Loucy (cell line): ENCODE measurements around the gene RAB8B.

Experiments
- H2AFZ ChIP-seq: fragments of 200-600 bp; sonication (generic); 2 replicates; pipeline ENCODE4 v1.6.0; 2016; ENCODE audit warnings: antibody characterized with exemption, mild to moderate bottlenecking, low read length, moderate library complexity
- H3F3A ChIP-seq: fragments of 200-600 bp; 2 replicates; pipeline ENCODE4 v1.6.0; 2016; ENCODE audit warnings: antibody characterized with exemption, low read depth, mild to moderate bottlenecking
- H3K27me3 ChIP-seq: fragments of 200-600 bp; sonication (generic); 2 replicates; pipeline ENCODE4 v1.6.1; 2014; ENCODE audit warnings: low read length, mild to moderate bottlenecking; ENCODE audit not compliant: insufficient read depth, poor library complexity, severe bottlenecking
- H3K36me3 ChIP-seq: fragments of 200-600 bp; sonication (generic); 2 replicates; pipeline ENCODE4 v1.6.1; 2016; ENCODE audit warnings: low read length; ENCODE audit not compliant: insufficient read depth
- H3K4me1 ChIP-seq: fragments of 200-600 bp; sonication (generic); 2 replicates; pipeline ENCODE4 v1.5.1; 2014; ENCODE audit warnings: low read length, mild to moderate bottlenecking; ENCODE audit not compliant: insufficient read depth, poor library complexity, severe bottlenecking
- H3K4me2 ChIP-seq: fragments of 200-600 bp; sonication (generic); 2 replicates; pipeline ENCODE4 v1.6.0; 2014; ENCODE audit warnings: antibody characterized with exemption, low read length, low read depth, mild to moderate bottlenecking; ENCODE audit not compliant: poor library complexity, severe bottlenecking
- H3K4me3 ChIP-seq: fragments of 200-600 bp; sonication (generic); 2 replicates; pipeline ENCODE4 v1.5.1; 2014; ENCODE audit warnings: low read length, mild to moderate bottlenecking, mixed read lengths; ENCODE audit not compliant: poor library complexity, severe bottlenecking
- H3K79me2 ChIP-seq: fragments of 200-600 bp; sonication (generic); 2 replicates; pipeline ENCODE4 v1.6.1; 2014; ENCODE audit warnings: low read length; ENCODE audit not compliant: insufficient read depth
- H3K9ac ChIP-seq: fragments of 200-600 bp; sonication (generic); 2 replicates; pipeline ENCODE4 v1.6.0; 2014; ENCODE audit warnings: mild to moderate bottlenecking, low read depth, low read length, moderate library complexity; ENCODE audit not compliant: poor library complexity, severe bottlenecking
- H3K9me2 ChIP-seq: fragments of 200-600 bp; sonication (generic); replicated peaks from 2 replicates; pipeline ENCODE4 v1.6.1; 2016; ENCODE audit warnings: low read depth, low read length, mixed read lengths
- H3K9me3 ChIP-seq: fragments of 200-600 bp; sonication (generic); 2 replicates; pipeline ENCODE4 v1.6.1; 2014; ENCODE audit warnings: mild to moderate bottlenecking, antibody characterized with exemption, low read length, low read depth; ENCODE audit not compliant: insufficient read depth
- H4K20me1 ChIP-seq: fragments of 200-600 bp; sonication (generic); 2 replicates; pipeline ENCODE4 v1.6.0; 2014; ENCODE audit warnings: antibody characterized with exemption, low read length, mild to moderate bottlenecking; ENCODE audit not compliant: insufficient read depth, poor library complexity, severe bottlenecking
- EZH2phosphoT487 ChIP-seq: fragments of 200-600 bp; IDR thresholded peaks from 2 replicates; pipeline ENCODE4 v1.6.1; 2018; ENCODE audit warnings: antibody characterized with exemption, mild to moderate bottlenecking, moderate library complexity, borderline replicate concordance
- TF ChIP-seq, protein P1 (sequence below): fragments of 200-600 bp; sonication (generic); conservative IDR thresholded peaks from 2 replicates; pipeline ENCODE4 v1.5.1; 2014; ENCODE audit warnings: mild to moderate bottlenecking, antibody characterized with exemption, low read length

Gene RAB8B

DNA sequence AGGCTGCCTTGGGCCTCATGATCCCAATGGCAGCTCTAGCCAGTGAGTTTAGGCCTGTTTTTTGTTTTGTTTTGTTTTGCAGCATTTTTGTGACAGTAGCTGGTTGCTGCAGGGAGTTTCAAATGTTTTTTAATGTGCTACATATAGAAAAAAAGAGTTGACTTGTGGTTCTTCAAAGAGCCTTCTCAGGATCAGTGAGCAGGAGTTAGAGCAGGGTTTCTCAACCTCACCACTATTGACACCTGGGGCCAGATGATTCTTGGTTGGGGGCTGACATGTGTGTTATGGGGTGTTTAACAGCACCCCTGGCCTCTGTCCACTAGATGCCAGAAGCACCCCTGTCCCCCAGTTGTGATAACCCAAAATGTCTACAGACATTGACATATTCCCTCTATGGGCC, 105.9 kb downstream of the RAB8B start:
- H3K9me3 ChIP-seq, result no peaks in the 10 kb centered on the region
- TF ChIP-seq EZH2phosphoT487, result no peak
- TF ChIP-seq, protein P1, sequence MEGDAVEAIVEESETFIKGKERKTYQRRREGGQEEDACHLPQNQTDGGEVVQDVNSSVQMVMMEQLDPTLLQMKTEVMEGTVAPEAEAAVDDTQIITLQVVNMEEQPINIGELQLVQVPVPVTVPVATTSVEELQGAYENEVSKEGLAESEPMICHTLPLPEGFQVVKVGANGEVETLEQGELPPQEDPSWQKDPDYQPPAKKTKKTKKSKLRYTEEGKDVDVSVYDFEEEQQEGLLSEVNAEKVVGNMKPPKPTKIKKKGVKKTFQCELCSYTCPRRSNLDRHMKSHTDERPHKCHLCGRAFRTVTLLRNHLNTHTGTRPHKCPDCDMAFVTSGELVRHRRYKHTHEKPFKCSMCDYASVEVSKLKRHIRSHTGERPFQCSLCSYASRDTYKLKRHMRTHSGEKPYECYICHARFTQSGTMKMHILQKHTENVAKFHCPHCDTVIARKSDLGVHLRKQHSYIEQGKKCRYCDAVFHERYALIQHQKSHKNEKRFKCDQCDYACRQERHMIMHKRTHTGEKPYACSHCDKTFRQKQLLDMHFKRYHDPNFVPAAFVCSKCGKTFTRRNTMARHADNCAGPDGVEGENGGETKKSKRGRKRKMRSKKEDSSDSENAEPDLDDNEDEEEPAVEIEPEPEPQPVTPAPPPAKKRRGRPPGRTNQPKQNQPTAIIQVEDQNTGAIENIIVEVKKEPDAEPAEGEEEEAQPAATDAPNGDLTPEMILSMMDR, result no peak
- H3K4me2 ChIP-seq, result no peak overlapping the region
- H2AFZ ChIP-seq, result no peak overlapping the region
- no peaks in the 10 kb centered on the region for H3K79me2 ChIP-seq
- no peaks in the 10 kb centered on the region for H3K36me3 ChIP-seq
- peaks cover 14% of the 10 kb centered on the region for H3K4me1 ChIP-seq
- no peaks in the 10 kb centered on the region for H3K27me3 ChIP-seq
- no peaks in the 10 kb centered on the region for H3F3A ChIP-seq
- H4K20me1 ChIP-seq, result no peaks in the 10 kb centered on the region
- no peak overlapping the region for H3K9ac ChIP-seq
- H3K9me2 ChIP-seq, result no peaks in the 10 kb centered on the region
- no peak overlapping the region for H3K4me3 ChIP-seq

DNA sequence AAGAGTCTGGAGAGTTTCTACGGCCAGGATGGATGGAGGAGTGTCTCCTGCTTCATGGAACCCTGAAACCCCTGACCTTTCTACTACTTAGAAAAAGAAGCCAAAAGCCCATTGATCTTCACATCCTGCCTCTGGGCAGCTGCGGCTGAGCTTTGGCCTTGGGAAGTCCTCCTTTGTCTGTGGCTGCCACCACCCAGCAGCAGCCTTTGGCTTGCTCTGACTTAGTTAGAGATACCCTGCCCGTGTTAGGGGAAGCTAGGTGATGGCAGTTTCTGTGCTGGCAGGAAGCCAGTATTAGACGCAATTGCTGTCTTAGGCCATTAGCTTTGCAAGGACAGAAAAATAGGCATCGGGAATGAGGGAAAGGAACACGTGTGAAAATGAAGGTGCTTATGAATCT, 106.8 kb downstream of the RAB8B start:
- no peaks in the 10 kb centered on the region for H3F3A ChIP-seq
- no peaks in the 10 kb centered on the region for H3K9me3 ChIP-seq
- no peak overlapping the region for H3K4me3 ChIP-seq
- H3K4me2 ChIP-seq, result no peak overlapping the region
- no peaks in the 10 kb centered on the region for H3K36me3 ChIP-seq
- no peaks in the 10 kb centered on the region for H3K9me2 ChIP-seq
- no peaks in the 10 kb centered on the region for H3K79me2 ChIP-seq
- H3K27me3 ChIP-seq, result no peaks in the 10 kb centered on the region
- H3K4me1 ChIP-seq, result peaks cover 5% of the 10 kb centered on the region
- H2AFZ ChIP-seq, result no peak overlapping the region
- H4K20me1 ChIP-seq, result no peaks in the 10 kb centered on the region
- no peak overlapping the region for H3K9ac ChIP-seq
- TF ChIP-seq EZH2phosphoT487, result no peak
- TF ChIP-seq, protein P1, result no peak

DNA sequence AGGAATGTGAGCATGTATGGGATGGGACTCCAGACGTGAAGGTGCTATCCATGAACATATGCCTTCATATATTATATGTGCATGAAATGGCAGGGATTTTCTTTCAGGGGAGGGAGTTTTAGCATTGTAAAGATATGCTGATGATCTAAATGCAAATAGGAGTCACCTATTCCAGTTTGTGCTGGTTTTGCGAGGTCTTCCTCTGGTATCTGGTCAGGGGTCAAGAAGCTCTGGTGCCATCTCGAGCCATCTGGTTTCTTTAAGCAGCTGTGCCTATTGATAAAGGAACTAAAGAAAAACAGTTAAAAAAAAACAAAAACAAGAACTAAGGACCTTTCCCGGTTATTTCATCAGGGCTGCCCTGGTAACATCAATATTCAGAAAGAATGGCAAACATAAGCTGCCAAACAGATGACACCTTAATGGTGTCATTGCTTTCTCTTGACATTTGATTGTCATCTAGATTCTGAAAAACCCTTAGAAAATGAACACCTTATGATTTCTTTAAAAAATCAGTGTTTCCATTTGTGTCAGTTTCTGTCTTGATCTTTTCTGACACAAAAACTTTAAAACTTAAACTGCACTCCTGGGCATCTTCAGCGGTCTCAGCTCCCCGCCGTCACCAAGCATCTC, 110.7 kb downstream of the RAB8B start:
- Histone ChIP-seq H3K4me2 (no peak overlapping the region), H3K9me3 (no peaks in the 10 kb centered on the region), H3K9ac (no peak overlapping the region), H3K79me2 (no peaks in the 10 kb centered on the region), H3K36me3 (peaks cover 27% of the 10 kb centered on the region; the same call in 1 of the 2 replicates), H3K4me3 (no peak overlapping the region), H3K27me3 (no peaks in the 10 kb centered on the region), H3K9me2 (no peaks in the 10 kb centered on the region), H3F3A (no peaks in the 10 kb centered on the region), H2AFZ (no peak overlapping the region), H4K20me1 (no peaks in the 10 kb centered on the region), H3K4me1 (no peaks in the 10 kb centered on the region)
- no peak for TF ChIP-seq EZH2phosphoT487
- TF ChIP-seq, protein P1, result no peak
